IPS-18a (cell line): Measurements from ENCODE around the gene TMEM138.

Source experiments
- H3K27ac ChIP-seq: one replicate; pipeline ENCODE4 v1.5.1; 2013; ENCODE audit warnings: low read length
- H3K27me3 ChIP-seq: one replicate; pipeline ENCODE4 v1.6.1; 2013; ENCODE audit warnings: mild to moderate bottlenecking, low read length; ENCODE audit not compliant: control insufficient read depth, insufficient read depth
- H3K36me3 ChIP-seq: one replicate; pipeline ENCODE4 v1.6.1; 2013; ENCODE audit warnings: low read depth, low read length; ENCODE audit not compliant: control insufficient read depth
- H3K4me1 ChIP-seq: one replicate; pipeline ENCODE4 v1.6.1; 2013; ENCODE audit warnings: low read depth, low read length; ENCODE audit not compliant: control insufficient read depth
- H3K4me3 ChIP-seq: one replicate; pipeline ENCODE4 v1.5.1; 2013; ENCODE audit warnings: low read length
- H3K9ac ChIP-seq: one replicate; pipeline ENCODE4 v1.6.1; 2013; ENCODE audit warnings: mild to moderate bottlenecking, low read length, moderate library complexity
- H3K9me3 ChIP-seq: one replicate; pipeline ENCODE4 v1.6.1; 2013; ENCODE audit warnings: low read depth, low read length; ENCODE audit not compliant: control insufficient read depth

Gene TMEM138

GRCh38 chr11:61361741-61362541, at the start of gene TMEM138, which contains the start of gene CYB561A3:
Gene TMEM138 (plus strand): TSS chr11:61362374. CDS start chr11:61364391, 2,017 bp downstream.
Gene CYB561A3 (minus strand): TSS chr11:61361882. CDS start chr11:61356713, 5,169 bp downstream.
- peaks cover 23% of the 10 kb centered on the region for H3K36me3 ChIP-seq
- H3K4me3 ChIP-seq, result peak within 1 kb of the TSS; percentile 93
- H3K4me1 ChIP-seq, result peaks cover 4% of the 10 kb centered on the region
- peak within 1 kb of the TSS; percentile 96 for H3K9ac ChIP-seq
- H3K27me3 ChIP-seq, result no peaks in the 10 kb centered on the region
- H3K27ac ChIP-seq, result peak within 1 kb of the TSS; percentile 95
- no peaks in the 10 kb centered on the region for H3K9me3 ChIP-seq

GRCh38 chr11:61315260-61315659, 46.9 kb upstream of the TMEM138 start:
- Histone ChIP-seq H3K9me3 (no peaks in the 10 kb centered on the region), H3K9ac (no peak overlapping the region), H3K4me1 (no peaks in the 10 kb centered on the region), H3K36me3 (peaks cover 79% of the 10 kb centered on the region), H3K4me3 (no peak overlapping the region), H3K27me3 (no peaks in the 10 kb centered on the region), H3K27ac (no peak overlapping the region)

- no peak overlapping the region for H3K9ac ChIP-seq
- H3K4me1 ChIP-seq, result no peaks in the 10 kb centered on the region
- no peak overlapping the region for H3K27ac ChIP-seq
- H3K4me3 ChIP-seq, result no peak overlapping the region
- H3K36me3 ChIP-seq, result peaks cover 88% of the 10 kb centered on the region
- no peaks in the 10 kb centered on the region for H3K9me3 ChIP-seq
- H3K27me3 ChIP-seq, result no peaks in the 10 kb centered on the region
These were observed 36.3 kb upstream of the TMEM138 start for GRCh38 chr11:61325649-61326414.

- H3K27ac ChIP-seq, result no peak overlapping the region
- H3K36me3 ChIP-seq, result peaks cover 71% of the 10 kb centered on the region
- H3K27me3 ChIP-seq, result no peaks in the 10 kb centered on the region
- no peak overlapping the region for H3K4me3 ChIP-seq
- H3K9ac ChIP-seq, result no peak overlapping the region
- no peaks in the 10 kb centered on the region for H3K9me3 ChIP-seq
- peaks cover 9% of the 10 kb centered on the region for H3K4me1 ChIP-seq
These were observed 34.5 kb upstream of the TMEM138 start for GRCh38 chr11:61327669-61328071.

DNA sequence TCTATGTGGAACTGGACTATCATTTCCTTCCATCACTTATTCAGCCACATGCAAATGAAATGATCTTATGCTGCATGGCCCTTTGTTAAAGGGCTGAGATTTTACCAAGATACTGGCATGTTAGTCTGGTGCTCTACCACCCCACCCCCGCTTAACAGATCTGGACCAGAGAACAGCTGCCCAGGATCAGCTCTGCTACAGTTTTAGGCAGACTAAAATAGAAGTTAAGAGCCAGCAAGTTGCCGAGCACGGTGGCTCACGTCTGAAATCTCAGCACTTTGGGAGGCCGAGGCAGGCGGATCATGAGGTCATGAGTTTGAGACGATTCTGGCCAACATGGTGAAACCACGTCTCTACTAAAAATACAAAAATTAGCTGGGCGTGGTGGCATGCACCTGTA, 33.8 kb upstream of the TMEM138 start:
- Histone ChIP-seq H3K4me1 (peaks cover 9% of the 10 kb centered on the region), H3K27ac (no peak overlapping the region), H3K4me3 (no peak overlapping the region), H3K36me3 (peaks cover 64% of the 10 kb centered on the region), H3K9me3 (no peaks in the 10 kb centered on the region), H3K9ac (no peak overlapping the region), H3K27me3 (no peaks in the 10 kb centered on the region)

- H3K27ac ChIP-seq, result no peak overlapping the region
- H3K9ac ChIP-seq, result no peak overlapping the region
- no peaks in the 10 kb centered on the region for H3K9me3 ChIP-seq
- peaks cover 52% of the 10 kb centered on the region for H3K36me3 ChIP-seq
- H3K4me1 ChIP-seq, result peaks cover 9% of the 10 kb centered on the region
- H3K27me3 ChIP-seq, result no peaks in the 10 kb centered on the region
- no peak overlapping the region for H3K4me3 ChIP-seq
These were observed 32.3 kb upstream of the TMEM138 start for GRCh38 chr11:61329871-61330270.

DNA sequence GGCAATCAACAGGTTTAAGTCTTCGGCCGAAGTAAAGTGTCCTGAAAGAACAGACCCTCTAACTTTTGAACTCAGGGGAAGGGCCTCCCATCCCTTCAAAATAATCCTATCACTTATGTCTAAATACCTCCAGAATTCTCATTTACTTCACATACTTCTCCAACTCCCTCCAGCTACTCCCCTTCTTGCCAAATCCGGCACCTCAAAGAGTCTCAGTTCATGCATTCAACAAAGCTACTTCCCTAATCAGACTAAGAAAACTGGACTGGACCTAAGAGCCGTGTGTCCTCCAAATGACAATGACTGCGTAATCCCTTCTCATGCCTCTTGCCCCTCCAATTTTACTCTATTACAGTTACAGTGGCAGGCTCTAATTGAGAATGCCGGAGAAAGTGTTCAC, 30.5 kb upstream of the TMEM138 start:
- no peak overlapping the region for H3K27ac ChIP-seq
- H3K9ac ChIP-seq, result peak overlapping the region; percentile 94
- H3K9me3 ChIP-seq, result no peaks in the 10 kb centered on the region
- H3K4me3 ChIP-seq, result peak overlapping the region; percentile 79
- peaks cover 12% of the 10 kb centered on the region for H3K4me1 ChIP-seq
- H3K36me3 ChIP-seq, result peaks cover 35% of the 10 kb centered on the region
- no peaks in the 10 kb centered on the region for H3K27me3 ChIP-seq

- H3K4me3 ChIP-seq, result peak overlapping the region; percentile 79
- H3K9ac ChIP-seq, result peak overlapping the region; percentile 94
- peaks cover 12% of the 10 kb centered on the region for H3K4me1 ChIP-seq
- peaks cover 28% of the 10 kb centered on the region for H3K36me3 ChIP-seq
- H3K27ac ChIP-seq, result peak overlapping the region; percentile 13
- no peaks in the 10 kb centered on the region for H3K27me3 ChIP-seq
- H3K9me3 ChIP-seq, result no peaks in the 10 kb centered on the region
These were observed 29.8 kb upstream of the TMEM138 start for GRCh38 chr11:61332281-61332796.

DNA sequence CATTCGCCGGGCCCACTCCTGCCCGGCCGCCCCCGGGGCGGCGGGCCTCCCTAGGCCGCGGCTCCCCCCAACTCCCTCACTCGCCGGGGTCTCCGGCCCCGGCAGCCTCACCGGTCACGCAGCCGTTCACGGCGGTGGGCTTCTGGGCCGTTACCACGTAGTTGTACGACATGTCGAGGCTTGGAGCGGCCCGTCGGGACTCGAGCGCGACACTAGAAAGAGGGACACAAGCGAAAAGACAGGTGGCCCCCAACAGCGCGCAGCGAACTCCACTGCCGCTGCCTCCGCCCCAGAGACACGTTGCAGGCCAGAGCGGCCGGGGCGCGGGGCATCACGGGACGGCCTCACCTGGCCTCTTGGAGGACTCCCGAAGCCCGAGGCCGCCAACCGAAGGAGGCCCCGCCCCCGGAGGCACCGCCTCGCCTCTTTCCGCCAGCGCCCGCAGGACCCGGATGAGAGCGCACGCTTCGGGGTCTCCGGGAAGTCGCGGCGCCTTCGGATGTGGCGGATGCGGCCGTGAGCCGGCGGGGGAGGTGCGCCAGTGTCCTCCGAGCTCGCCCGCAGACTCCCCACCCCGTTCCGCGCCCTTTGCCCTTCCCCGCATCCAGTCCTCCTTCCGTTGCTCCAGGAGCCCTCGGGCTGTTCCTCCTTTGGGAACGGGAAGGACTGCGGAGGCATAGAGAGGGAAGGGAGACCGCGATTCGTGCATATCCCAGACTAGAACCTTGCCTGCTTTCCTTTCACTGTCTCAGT, 29.2 kb upstream of the TMEM138 start, which contains the start of the genes DDB1 and TKFC:
TSS of gene DDB1 (minus strand) at position 309 of the 753 bp plus-strand sequence. CDS start at position 172, 137 bp downstream.
TSS of gene TKFC (plus strand) at position 432 of the 753 bp plus-strand sequence. CDS start 1,501 bp downstream, outside the sequence.
- Histone ChIP-seq H3K4me3 (peak within 1 kb of the TSS; percentile 79), H3K9ac (peak within 1 kb of the TSS; percentile 94), H3K9me3 (no peaks in the 10 kb centered on the region), H3K27ac (peak within 1 kb of the TSS; percentile 89), H3K27me3 (no peaks in the 10 kb centered on the region), H3K36me3 (peaks cover 22% of the 10 kb centered on the region), H3K4me1 (peaks cover 12% of the 10 kb centered on the region)

DNA sequence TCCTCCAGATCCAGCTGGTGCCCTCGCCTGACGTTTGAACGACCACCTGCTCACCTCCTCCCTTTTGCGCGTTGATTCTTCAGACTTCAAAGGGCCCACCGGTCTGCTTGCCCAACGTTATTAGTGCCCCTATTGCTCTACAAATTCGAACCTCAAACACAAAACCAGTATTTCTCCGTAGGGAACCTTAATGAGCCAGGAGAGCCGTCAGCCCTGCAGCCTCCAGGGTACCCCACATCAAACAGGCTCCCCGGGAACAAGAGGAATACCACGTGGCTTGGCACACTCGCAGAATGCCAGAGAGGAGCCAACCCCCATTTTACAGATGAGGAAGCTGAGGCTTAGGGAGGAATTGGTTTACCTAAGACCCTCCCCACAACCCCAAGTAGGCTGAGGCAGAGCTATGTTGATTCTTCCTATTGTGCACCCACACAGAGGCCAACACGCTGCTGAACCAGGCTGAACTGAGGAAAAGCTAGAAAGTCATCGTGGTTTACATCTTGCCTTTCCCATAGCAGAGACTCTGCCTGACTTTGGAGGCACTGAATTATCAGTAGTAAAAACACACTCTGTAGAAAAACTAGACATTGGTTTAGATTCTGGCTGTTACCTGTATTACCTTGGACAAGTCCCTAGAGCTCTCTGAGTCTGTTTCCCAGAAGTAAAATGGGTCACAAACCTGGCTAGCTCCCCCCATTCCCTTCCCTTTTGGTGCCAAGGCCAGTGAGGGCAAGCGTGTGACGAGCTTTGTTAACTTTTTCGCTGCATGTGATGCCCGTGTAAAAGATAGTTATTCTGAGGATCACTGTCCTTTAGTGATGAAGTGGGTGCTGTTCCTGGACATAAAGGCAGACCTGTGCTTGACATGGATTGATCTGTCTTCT, 28.4 kb upstream of the TMEM138 start:
- peak overlapping the region; percentile 89 for H3K27ac ChIP-seq
- peaks cover 12% of the 10 kb centered on the region for H3K4me1 ChIP-seq
- peak overlapping the region; percentile 79 for H3K4me3 ChIP-seq
- no peaks in the 10 kb centered on the region for H3K27me3 ChIP-seq
- H3K9me3 ChIP-seq, result no peaks in the 10 kb centered on the region
- H3K9ac ChIP-seq, result peak overlapping the region; percentile 94
- peaks cover 16% of the 10 kb centered on the region for H3K36me3 ChIP-seq
